ENCODE measurements around the gene KRTAP5-2.

GRCh38 chr11:1637628-1638027, 39.5 kb upstream of the KRTAP5-2 start:
- TF ChIP-seq CTCF (IDR thresholded peaks at IDR 0.05) (no peak), EP300 (IDR thresholded peaks at IDR 0.05) (no peak), POLR2AphosphoS5 (IDR thresholded peaks at IDR 0.05) (no peak), POLR2A (IDR thresholded peaks at IDR 0.05) (no peak)

All from suprapubic skin (tissue), 4 donors.